Erythroblast (primary cell): ENCODE measurements around the gene RNASE7.

Source experiments
- GATA1 ChIP-seq: IDR thresholded peaks from 2 replicates; pipeline ENCODE4 v1.6.1; 2011; ENCODE audit warnings: low read depth, mild to moderate bottlenecking, control low read depth, low read length, moderate library complexity
- POLR2A ChIP-seq: IDR thresholded peaks from 2 replicates; pipeline ENCODE4 v1.6.1; 2011; ENCODE audit warnings: mild to moderate bottlenecking, low read length

DNA sequence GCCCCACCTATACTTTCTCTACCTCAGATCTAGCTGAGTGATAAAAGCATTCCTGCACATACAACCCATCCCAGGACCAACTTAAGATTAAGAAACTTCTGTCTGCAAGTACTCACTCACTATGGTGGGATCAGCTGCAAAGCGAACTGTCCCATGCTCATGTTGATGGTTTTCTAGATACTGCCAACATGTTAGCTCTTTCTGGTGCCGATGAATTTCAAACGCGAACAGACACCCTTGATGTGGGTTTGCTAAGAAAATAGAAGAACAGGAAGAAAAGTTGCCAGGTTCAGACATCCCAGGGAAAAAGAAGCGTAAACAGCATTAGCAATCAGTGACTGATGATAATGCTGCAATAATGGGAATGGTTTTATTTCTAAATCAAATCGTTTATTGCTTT, 44.6 kb upstream of the RNASE7 start:
- no peak for TF ChIP-seq POLR2A
- no peak for TF ChIP-seq GATA1
